CD14-positive monocyte (primary cell): ENCODE data around the gene TRIM37. TPM values are rescaled to one million over a fixed set of nuclear protein-coding genes. Genes with fewer than 3 reads are reported as not detected.

Source experiments
- DNase-seq, 3 donors: peaks; one replicate each; pipeline ENCODE4 v3.0.0-alpha.2; 2011 to 2022
- H2AFZ ChIP-seq: 2 replicates; pipeline ENCODE4 v1.6.0; 2012; ENCODE audit warnings: mild to moderate bottlenecking, low read depth, low read length, inconsistent platforms; ENCODE audit not compliant: insufficient read depth, poor library complexity, severe bottlenecking
- H3K27ac ChIP-seq, 2 donors: 1 replicate in 1 of 2; 2 replicates in 1 of 2; pipeline ENCODE4 v1.5.1; 2012 to 2013; ENCODE audit warnings: low read length in 2 of 2, control low read depth in 1 of 2, inconsistent platforms in 1 of 2, low read depth in 1 of 2, mild to moderate bottlenecking in 1 of 2
- H3K27me3 ChIP-seq, 2 donors: one replicate each; pipeline versions ENCODE4 v1.6.0 to v1.6.1; 2011 to 2013; ENCODE audit warnings: low read length in 2 of 2; ENCODE audit not compliant: control insufficient read depth in 2 of 2, insufficient read depth in 2 of 2
- H3K36me3 ChIP-seq, 2 donors: replicated peaks in 1 of 2; 1 replicate in 1 of 2; 2 replicates in 1 of 2; pipeline versions ENCODE4 v1.5.1 to v1.6.1; 2012 to 2013; ENCODE audit warnings: low read length in 2 of 2, control low read depth in 1 of 2, inconsistent platforms in 1 of 2, mild to moderate bottlenecking in 1 of 2; ENCODE audit not compliant: insufficient read depth in 2 of 2, control insufficient read depth in 1 of 2
- H3K4me1 ChIP-seq, 2 donors: 1 replicate in 1 of 2; 2 replicates in 1 of 2; pipeline versions ENCODE4 v1.5.1 to v1.6.1; 2012 to 2013; ENCODE audit warnings: low read length in 2 of 2, control low read depth in 1 of 2, inconsistent platforms in 1 of 2, mild to moderate bottlenecking in 1 of 2, moderate library complexity in 1 of 2; ENCODE audit not compliant: insufficient read depth in 2 of 2, control insufficient read depth in 1 of 2
- H3K4me2 ChIP-seq: replicated peaks from 2 replicates; pipeline ENCODE3; 2012; ENCODE audit warnings: low read length, moderate library complexity, mild to moderate bottlenecking; ENCODE audit not compliant: poor library complexity, severe bottlenecking; ENCODE audit errors: extremely low read depth
- H3K4me3 ChIP-seq, 3 experiments: fragments of 200-600 bp in 1 of 3; sonication (generic) in 1 of 3; replicated peaks in 1 of 3; 1 replicate in 2 of 3; 2 replicates in 1 of 3; pipeline ENCODE4 v1.5.1; 2011 to 2013; ENCODE audit warnings: low read length in 3 of 3, mild to moderate bottlenecking in 3 of 3, control low read depth in 2 of 3, low read depth in 2 of 3, inconsistent platforms in 1 of 3, moderate library complexity in 1 of 3
- H3K79me2 ChIP-seq: 2 replicates; pipeline ENCODE4 v1.6.0; 2012; ENCODE audit warnings: mild to moderate bottlenecking, control low read depth, inconsistent platforms, low read length, moderate library complexity; ENCODE audit not compliant: insufficient read depth
- H3K9ac ChIP-seq: 2 replicates; pipeline ENCODE4 v1.6.0; 2017; ENCODE audit warnings: low read length, mild to moderate bottlenecking; ENCODE audit not compliant: insufficient read depth, poor library complexity, severe bottlenecking
- H3K9me3 ChIP-seq, 2 donors: replicated peaks in 1 of 2; 1 replicate in 1 of 2; 2 replicates in 1 of 2; pipeline versions ENCODE4 v1.5.1 to v1.6.1; 2012 to 2013; ENCODE audit warnings: low read length in 2 of 2, control low read depth in 1 of 2; ENCODE audit not compliant: control insufficient read depth in 1 of 2, insufficient read depth in 1 of 2
- H4K20me1 ChIP-seq: 2 replicates; pipeline ENCODE4 v1.6.0; 2012; ENCODE audit warnings: mild to moderate bottlenecking, low read length, control low read depth, moderate library complexity; ENCODE audit not compliant: insufficient read depth
- H3K27ac Mint-ChIP-seq, 7 donors: one replicate each; pipeline ENCODE4 v1.8.0; 2020; ENCODE audit warnings: mild to moderate bottlenecking in 7 of 7, mixed read lengths in 7 of 7, moderate library complexity in 6 of 7, inconsistent platforms in 2 of 7
- H3K27me3 Mint-ChIP-seq, 3 donors: one replicate each; pipeline ENCODE4 v1.8.0; 2021 to 2022; ENCODE audit warnings: low read depth in 3 of 3, mild to moderate bottlenecking in 3 of 3, mixed read lengths in 3 of 3, moderate library complexity in 3 of 3, inconsistent platforms in 1 of 3
- H3K36me3 Mint-ChIP-seq, 2 donors: one replicate each; pipeline ENCODE4 v1.8.0; 2020; ENCODE audit warnings: mixed read lengths in 2 of 2, inconsistent platforms in 1 of 2, mild to moderate bottlenecking in 1 of 2
- H3K4me1 Mint-ChIP-seq: one replicate; pipeline ENCODE4 v1.8.0; 2020; ENCODE audit warnings: mild to moderate bottlenecking, mixed read lengths
- H3K4me3 Mint-ChIP-seq, 2 donors: one replicate each; pipeline ENCODE4 v1.8.0; 2020; ENCODE audit warnings: mild to moderate bottlenecking in 2 of 2, mixed read lengths in 2 of 2, moderate library complexity in 1 of 2
- H3K9me3 Mint-ChIP-seq, 7 donors: one replicate each; pipeline ENCODE4 v1.8.0; 2020 to 2022; ENCODE audit warnings: mixed read lengths in 7 of 7, mild to moderate bottlenecking in 6 of 7, moderate library complexity in 6 of 7, inconsistent platforms in 2 of 7
- WGBS: methylation state at CpG from one replicate; pipeline ENCODE4 v1.1.5; 2013; ENCODE audit warnings: missing lambda C conversion rate; ENCODE audit not compliant: insufficient coverage; 5-methylcytosine and 5-hydroxymethylcytosine counted together
- intact Hi-C, 2 donors: fragments of 100-400 bp; cut with micrococcal nuclease; formaldehyde crosslinking; loops; one replicate each; pipeline versions ENCODE4 v1.15.0 to v1.15.1; 2023
- polyA plus RNA-seq, 3 donors: library from polyadenylated mRNA; depleted of rRNA in 1 of 3; unstranded in 2 of 3; stranded (reverse) in 1 of 3; fragments of 300-500 nt in 2 of 3; fragments of >200 nt in 1 of 3; fragmentation: Illumina TruSeq in 2 of 3; gene quantifications; 1 replicate in 2 of 3; 2 replicates in 1 of 3; pipeline ENCODE4 v1.2.3, GENCODE V29; 2012 to 2021
- TF ChIP-seq, protein P1 (sequence below): fragments of 200-600 bp; IDR thresholded peaks from one replicate; pipeline ENCODE4 v1.8.0; 2022; ENCODE audit warnings: antibody characterized with exemption, mild to moderate bottlenecking

Gene TRIM37
- polyA plus RNA-seq, 3 donors = 2.7 to 6.1 (median 5.3) TPM

DNA sequence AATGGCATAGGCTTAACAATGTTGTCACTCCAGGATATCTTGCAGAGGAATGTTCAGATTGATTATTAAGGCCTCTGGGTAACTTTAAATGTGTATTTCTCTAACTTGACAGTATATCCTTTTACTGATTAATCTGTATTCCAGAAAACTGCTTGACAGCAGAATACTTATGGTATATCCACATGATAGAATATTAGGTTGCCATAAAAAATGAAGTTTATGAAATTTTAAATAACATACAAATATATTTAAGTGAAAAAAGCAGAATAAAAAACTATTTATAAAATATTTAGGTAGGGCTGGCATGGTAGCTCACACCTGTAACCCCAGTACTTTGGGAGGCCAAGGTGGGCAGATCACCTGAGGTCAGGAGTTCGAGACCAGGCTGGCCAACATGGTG, 106.7 kb downstream of the TRIM37 start:
- no peaks in the 10 kb centered on the region for H3K27me3 ChIP-seq
- Mint-ChIP-seq H3K27me3 (peaks cover 0 to under 1% (median 0%) of the 10 kb centered on the region in 3 donors), H3K27ac (peak overlapping the region in 6 of 7 donors; percentile 38 to 97 (median 85)), H3K4me3 (no peak overlapping the region), H3K9me3 (peaks cover 0 to 3% (median 0%) of the 10 kb centered on the region in 7 donors), H3K36me3 (peaks cover 8 to 11% of the 10 kb centered on the region in 2 donors), H3K4me1 (peaks cover 71% of the 10 kb centered on the region)
- H2AFZ ChIP-seq = no peak overlapping the region
- intact Hi-C loops = no loop called here
- WGBS = 100% methylated on average over 1 of the region's 1 CpG
- peaks cover 75 to 86% of the 10 kb centered on the region in 2 donors for H3K4me1 ChIP-seq
- H3K4me2 ChIP-seq = no peak overlapping the region
- H3K36me3 ChIP-seq = no peaks in the 10 kb centered on the region
- H3K79me2 ChIP-seq = no peaks in the 10 kb centered on the region
- no peaks in the 10 kb centered on the region for H3K9me3 ChIP-seq
- no peaks in the 10 kb centered on the region for H4K20me1 ChIP-seq
- H3K9ac ChIP-seq = no peak overlapping the region
- H3K4me3 ChIP-seq = no peak overlapping the region
- peak overlapping the region; percentile 20 to 89 for H3K27ac ChIP-seq
- TF ChIP-seq, protein P1, sequence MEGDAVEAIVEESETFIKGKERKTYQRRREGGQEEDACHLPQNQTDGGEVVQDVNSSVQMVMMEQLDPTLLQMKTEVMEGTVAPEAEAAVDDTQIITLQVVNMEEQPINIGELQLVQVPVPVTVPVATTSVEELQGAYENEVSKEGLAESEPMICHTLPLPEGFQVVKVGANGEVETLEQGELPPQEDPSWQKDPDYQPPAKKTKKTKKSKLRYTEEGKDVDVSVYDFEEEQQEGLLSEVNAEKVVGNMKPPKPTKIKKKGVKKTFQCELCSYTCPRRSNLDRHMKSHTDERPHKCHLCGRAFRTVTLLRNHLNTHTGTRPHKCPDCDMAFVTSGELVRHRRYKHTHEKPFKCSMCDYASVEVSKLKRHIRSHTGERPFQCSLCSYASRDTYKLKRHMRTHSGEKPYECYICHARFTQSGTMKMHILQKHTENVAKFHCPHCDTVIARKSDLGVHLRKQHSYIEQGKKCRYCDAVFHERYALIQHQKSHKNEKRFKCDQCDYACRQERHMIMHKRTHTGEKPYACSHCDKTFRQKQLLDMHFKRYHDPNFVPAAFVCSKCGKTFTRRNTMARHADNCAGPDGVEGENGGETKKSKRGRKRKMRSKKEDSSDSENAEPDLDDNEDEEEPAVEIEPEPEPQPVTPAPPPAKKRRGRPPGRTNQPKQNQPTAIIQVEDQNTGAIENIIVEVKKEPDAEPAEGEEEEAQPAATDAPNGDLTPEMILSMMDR = no peak
- no peak for DNase-seq

- no peak overlapping the region for H3K9ac ChIP-seq
- no peaks in the 10 kb centered on the region for H4K20me1 ChIP-seq
- no peak overlapping the region for H2AFZ ChIP-seq
- peak overlapping the region in 1 of 2 donors; percentile 89 for H3K27ac ChIP-seq
- no peaks in the 10 kb centered on the region for H3K9me3 ChIP-seq
- no peak for DNase-seq
- H3K27me3 ChIP-seq = no peaks in the 10 kb centered on the region
- no peak overlapping the region for H3K4me3 ChIP-seq
- peaks cover 0 to 2% (median 0%) of the 10 kb centered on the region in 3 donors for H3K27me3 Mint-ChIP-seq
- H3K4me1 Mint-ChIP-seq = peaks cover 70% of the 10 kb centered on the region
- TF ChIP-seq, protein P1 = no peak
- no peak overlapping the region for H3K4me2 ChIP-seq
- peaks cover 0 to 3% (median 0%) of the 10 kb centered on the region in 7 donors for H3K9me3 Mint-ChIP-seq
- no peaks in the 10 kb centered on the region for H3K79me2 ChIP-seq
- no peaks in the 10 kb centered on the region for H3K36me3 ChIP-seq
- peak overlapping the region; percentile 24 to 93 (median 66) for H3K27ac Mint-ChIP-seq
- H3K36me3 Mint-ChIP-seq = peaks cover 8 to 11% of the 10 kb centered on the region in 2 donors
- H3K4me1 ChIP-seq = peaks cover 76 to 84% of the 10 kb centered on the region in 2 donors
- intact Hi-C loops = loop anchor here (5.0 to 10.0 kb wide), 2 partner anchors 55 to 482 kb away; no protein-coding TSS in a partner anchor
- WGBS = no CpG with 5 or more reads among the region's 1 CpG
- H3K4me3 Mint-ChIP-seq = no peak overlapping the region
These were observed 107.2 kb downstream of the TRIM37 start for GRCh38 chr17:58999500-58999899.
